G401 (cell line): ENCODE data around the gene ZMYND8. TPM values are rescaled to one million over a fixed set of nuclear protein-coding genes. Genes with fewer than 3 reads are reported as not detected.
"Not testable (repeated sequence)": the region's sequence is repeated elsewhere in the genome, so short reads cannot be mapped to it uniquely, and the experiment has no call there.

Experiments used
- DNase-seq: peaks from one replicate; pipeline ENCODE4 v3.0.0-alpha.2; 2015; ENCODE audit warnings: low spot score
- in situ Hi-C: cut with HindIII; loops from 2 replicates; pipeline ENCODE4 v1.10.0; 2016; ENCODE audit warnings: low sequenced_read_pairs, mixed read lengths
- total RNA-seq: library from RNA; depleted of rRNA; stranded (reverse); fragments of >200 nt; shearing (Covaris generic); gene quantifications from 2 replicates; pipeline ENCODE4 v1.2.3, GENCODE V29; 2014

Gene ZMYND8
- total RNA-seq, 1 experiment from 2014 or later = 24.7 TPM

- DNase-seq, in situ Hi-C loops: not testable (repeated sequence)
Measured at GRCh38 chr20:47374121-47374520, 17.6 kb upstream of the ZMYND8 start.

DNA sequence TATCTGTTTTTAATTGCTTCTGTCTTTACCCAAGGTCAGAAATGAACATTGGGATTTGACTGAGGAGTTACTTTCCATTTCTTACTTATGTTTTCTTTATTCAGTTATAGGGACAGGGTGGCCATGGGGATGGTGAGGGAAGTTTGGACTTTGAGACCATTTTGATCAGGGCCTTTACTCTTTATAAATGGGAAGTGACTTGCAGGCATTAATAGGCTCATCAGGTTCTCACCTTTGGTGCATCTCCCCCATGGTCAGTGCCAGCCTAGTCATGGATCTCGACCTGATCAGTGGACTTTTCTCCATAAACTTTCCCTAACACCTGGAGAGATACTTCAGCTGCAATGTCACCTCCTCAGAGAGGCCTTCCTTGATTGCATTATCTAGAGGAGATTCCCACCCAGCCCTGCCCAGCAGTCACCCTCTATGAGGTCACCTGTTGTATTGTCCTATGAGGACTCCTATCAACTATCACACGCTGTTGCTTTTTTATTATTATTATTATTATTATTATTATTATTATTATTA, 16.8 kb upstream of the ZMYND8 start:
- no peak for DNase-seq
- in situ Hi-C loops = no loop called here

DNA sequence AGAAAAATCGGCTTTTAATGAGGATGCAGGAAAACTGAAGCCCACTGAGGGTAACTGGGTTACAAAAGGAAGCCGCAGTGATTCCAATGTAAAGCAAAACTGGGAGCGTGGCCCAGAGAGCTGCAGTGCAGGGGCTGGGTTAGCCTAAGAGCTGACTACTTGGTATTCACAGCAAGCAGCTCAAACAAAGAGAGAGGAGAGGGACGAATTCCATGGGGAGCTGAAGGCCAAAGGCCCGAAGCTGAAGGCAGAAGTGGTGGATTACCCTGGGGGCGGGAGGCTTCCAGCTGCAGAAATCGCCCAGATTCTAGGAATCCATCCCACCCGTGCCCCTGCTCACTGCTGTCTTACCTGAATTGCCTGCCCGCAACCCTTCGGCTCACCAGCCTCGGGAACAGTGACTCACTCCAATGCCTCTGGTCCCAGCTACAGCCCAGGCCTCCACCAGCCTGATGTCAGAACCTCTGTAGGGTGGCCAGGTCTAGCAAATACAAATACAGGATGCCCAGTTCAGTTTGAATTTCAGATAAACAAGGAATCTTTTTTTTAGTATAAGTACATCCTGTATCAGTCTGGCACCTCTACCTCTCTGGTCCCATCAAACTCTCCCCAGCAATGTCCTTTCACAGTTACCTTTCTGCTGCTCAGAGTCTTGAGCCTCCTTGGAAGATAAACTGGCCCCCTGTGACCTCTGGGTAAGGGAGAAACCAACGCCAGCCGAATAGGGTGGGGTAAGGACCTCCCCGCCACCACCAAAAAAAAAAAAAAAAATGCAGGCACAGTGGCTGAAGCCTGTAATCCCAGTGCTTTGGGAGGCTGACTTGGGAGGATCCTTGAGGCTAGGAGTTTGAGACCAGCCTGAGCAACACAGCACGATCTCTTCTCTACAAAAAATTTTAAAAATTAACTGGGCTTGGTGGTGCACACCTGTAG, 14.6 kb upstream of the ZMYND8 start:
- in situ Hi-C loops = no loop called here
- DNase-seq = no peak

- DNase-seq = no peak
- in situ Hi-C loops = no loop called here
Measured at GRCh38 chr20:47370214-47370613, 13.7 kb upstream of the ZMYND8 start.

- DNase-seq = no peak
- in situ Hi-C loops = no loop called here
Measured at GRCh38 chr20:47368301-47368700, 11.8 kb upstream of the ZMYND8 start.

DNA sequence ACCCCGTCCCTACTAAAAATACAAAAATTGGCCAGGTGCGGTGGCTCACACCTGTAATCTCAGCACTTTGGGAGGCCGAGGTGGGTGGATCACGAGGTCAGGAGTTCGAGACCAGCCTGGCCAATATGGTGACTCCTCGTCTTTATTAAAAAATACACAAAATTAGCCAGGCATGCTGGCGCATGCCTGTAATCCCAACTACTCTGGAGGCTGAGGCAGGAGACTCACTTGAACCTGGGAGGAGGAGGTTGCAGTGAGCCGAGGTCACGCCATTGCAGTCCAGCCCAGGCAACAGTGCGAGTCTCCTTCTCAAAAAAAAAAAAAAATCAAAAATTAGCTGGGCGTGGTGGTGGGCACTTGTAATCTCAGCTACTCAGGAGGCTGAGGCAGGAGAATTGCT, 9.8 kb upstream of the ZMYND8 start:
- DNase-seq, in situ Hi-C loops: not testable (repeated sequence)

- in situ Hi-C loops = no loop called here
- no peak for DNase-seq
Measured at GRCh38 chr20:47365023-47365764, 8.7 kb upstream of the ZMYND8 start.

- no peak for DNase-seq
- in situ Hi-C loops = no loop called here
Measured at GRCh38 chr20:47362361-47363219, 6.1 kb upstream of the ZMYND8 start.

GRCh38 chr20:47361057-47361915, 4.8 kb upstream of the ZMYND8 start:
- in situ Hi-C loops = no loop called here
- DNase-seq = peak; percentile 39

- in situ Hi-C loops = no loop called here
- DNase-seq = peak; percentile 93
Measured at GRCh38 chr20:47360297-47361056, 4.0 kb upstream of the ZMYND8 start.

DNA sequence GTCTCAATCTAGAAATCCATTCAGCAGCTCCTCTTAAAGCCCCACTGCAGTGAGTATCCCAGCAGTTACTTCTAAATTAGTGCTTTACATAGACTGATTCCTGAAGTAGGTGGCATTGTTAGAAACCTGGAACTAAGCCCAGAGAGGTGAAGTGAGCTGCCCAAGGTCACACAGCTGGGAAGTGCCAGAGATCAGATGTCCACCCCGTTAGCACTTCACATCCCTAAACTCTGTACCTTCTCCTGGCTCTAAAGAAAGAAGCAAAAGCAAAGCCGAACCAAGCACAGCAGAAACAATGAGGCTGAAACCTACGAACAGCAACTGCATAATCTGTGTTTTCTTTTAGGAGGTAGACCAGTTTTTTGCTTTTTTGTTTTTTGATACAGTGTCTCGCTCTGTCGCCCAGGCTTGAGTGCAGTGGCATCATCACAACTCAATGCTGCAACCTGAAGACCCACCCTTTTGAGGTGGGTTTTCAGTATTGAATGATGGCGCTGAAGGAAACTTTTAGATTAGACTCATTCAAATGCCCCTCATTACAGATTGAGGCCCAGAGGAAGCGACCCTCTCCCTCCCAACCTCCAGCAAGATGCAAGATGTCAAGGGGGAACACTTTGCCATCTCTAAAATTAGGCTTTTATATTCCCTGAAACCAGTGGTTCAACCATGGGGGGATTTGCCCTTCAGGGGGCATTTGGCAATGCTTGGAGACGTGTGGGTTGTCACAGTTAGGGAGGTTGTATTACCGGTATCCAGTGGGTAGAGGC, 3.2 kb upstream of the ZMYND8 start:
- DNase-seq = no peak
- in situ Hi-C loops = no loop called here

DNA sequence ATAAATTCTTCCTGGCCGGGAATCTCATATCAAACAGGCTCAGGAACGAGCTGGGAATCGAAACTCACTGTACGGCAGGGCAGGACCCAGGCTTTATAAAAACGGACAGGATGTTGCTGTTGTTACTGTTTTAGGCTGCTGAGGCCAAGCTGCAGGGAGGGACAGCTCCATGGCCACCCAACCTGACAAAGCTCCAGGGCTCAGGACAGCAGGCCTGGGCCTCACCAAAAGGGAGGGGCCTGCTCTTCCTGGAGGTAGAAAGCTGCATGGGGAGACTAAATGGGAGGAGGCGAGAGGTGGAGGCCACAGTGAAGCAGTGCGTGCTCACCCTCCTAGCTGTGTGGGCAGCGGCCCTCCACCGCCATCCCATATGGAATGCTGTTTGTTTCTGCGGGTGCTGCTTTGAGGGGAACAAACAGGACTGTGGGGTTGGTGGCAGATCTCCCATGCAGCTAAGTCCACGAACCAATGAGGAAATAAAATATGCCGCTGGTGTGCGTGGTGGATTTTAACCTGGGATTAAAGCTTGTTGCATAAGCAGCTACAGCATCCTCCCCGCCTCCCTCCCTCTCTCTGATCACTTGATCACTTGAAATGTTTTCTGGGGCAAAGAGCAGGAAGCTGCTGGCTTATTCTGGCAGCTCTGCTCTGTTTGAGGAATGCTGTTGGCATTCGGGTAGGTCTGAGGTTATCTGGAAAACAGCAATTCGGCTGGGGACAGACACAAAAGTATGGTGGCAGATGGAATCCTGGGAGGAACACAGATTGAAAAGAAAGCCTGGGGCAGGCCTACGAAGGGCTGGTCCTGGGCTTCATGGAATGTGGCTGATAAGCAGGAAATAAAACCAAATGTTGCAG, 2.4 kb upstream of the ZMYND8 start:
- peak; percentile 95 for DNase-seq
- in situ Hi-C loops = no loop called here

GRCh38 chr20:47358039-47358671, 1.7 kb upstream of the ZMYND8 start:
- DNase-seq = no peak
- in situ Hi-C loops = no loop called here

GRCh38 chr20:47357296-47358038, 968 bp upstream of the ZMYND8 start:
- in situ Hi-C loops = no loop called here
- DNase-seq = peak; percentile 94

DNA sequence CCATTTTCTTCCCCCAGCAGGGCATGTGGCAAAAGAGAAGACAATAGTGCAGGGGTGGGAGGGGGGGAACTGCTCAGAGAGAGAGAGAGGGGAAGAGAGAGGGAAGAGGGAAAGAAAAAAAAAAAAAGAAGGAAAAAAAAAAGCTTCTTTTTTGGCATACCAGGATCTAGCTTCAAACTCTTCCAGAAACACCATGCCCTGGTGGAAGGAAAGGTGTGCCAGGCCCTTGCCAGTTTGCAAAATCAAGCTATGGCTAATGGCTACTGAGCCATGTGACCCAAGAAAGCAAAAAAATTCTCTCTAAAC, 326 bp downstream of the ZMYND8 start:
- in situ Hi-C loops = no loop called here
- DNase-seq = no peak
